Prostate gland (tissue), 2 donors: ENCODE results near the gene TTYH3.

Source experiments
- POLR2A ChIP-seq: fragments of 450-650 bp; IDR thresholded peaks from one replicate; pipeline ENCODE4 v1.6.1; 2016; ENCODE audit warnings: antibody characterized with exemption, mild to moderate bottlenecking
- TF ChIP-seq, protein P1 (sequence below), 4 experiments: fragments of 200-600 bp in 2 of 4; fragments of 450-650 bp in 2 of 4; sonication (generic) in 2 of 4; IDR thresholded peaks; 1 replicate in 3 of 4; 2 replicates in 1 of 4; pipeline ENCODE4 v1.5.1; 2016 to 2019; ENCODE audit warnings: antibody characterized with exemption in 4 of 4, mild to moderate bottlenecking in 2 of 4, moderate library complexity in 2 of 4

DNA sequence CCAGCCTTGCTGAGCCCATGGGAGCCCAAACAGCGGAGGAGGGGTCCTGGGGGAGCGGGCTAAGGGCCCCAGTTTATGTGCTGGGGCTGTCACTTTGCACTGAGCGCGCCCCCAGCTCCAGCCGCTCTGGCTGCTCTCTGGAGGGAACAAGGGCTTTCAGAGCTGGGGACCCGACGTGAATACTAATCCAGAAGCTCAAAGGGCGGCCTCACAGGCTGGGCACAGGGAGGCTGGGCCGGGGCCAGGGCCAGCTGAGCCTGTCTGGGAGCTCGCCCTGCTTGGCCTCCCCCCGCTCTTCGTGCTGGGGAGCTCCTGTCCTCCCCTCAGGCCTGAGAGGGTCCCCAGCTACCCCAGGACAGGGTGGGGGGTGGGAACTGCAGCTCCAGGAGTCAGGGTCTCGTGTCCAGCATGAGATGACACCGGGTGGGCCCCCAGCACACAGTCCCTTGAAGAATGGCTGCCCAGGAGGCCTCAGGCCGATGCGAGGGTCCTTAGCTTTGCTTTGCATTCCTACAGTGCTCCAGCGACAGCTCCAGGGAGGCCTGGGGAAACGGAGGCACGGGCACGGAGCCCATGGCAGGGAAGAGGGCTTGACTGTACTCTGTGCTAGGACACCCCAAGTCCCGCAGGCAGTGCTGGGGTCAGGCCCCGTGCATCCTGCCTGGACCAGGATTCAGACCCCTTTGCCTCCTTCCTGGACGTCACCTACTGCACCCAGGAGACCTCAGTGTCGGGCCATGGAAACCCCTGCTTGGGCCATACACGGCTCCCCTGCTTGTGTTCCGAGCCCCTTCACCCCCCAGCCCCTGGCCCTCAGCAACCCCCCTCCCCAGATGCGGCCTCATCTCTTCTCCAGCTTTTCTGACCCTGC is 50.4 kb downstream of the TTYH3 start:
- TF ChIP-seq, protein P1, sequence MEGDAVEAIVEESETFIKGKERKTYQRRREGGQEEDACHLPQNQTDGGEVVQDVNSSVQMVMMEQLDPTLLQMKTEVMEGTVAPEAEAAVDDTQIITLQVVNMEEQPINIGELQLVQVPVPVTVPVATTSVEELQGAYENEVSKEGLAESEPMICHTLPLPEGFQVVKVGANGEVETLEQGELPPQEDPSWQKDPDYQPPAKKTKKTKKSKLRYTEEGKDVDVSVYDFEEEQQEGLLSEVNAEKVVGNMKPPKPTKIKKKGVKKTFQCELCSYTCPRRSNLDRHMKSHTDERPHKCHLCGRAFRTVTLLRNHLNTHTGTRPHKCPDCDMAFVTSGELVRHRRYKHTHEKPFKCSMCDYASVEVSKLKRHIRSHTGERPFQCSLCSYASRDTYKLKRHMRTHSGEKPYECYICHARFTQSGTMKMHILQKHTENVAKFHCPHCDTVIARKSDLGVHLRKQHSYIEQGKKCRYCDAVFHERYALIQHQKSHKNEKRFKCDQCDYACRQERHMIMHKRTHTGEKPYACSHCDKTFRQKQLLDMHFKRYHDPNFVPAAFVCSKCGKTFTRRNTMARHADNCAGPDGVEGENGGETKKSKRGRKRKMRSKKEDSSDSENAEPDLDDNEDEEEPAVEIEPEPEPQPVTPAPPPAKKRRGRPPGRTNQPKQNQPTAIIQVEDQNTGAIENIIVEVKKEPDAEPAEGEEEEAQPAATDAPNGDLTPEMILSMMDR (IDR thresholded peaks at IDR 0.05), result no peak
- TF ChIP-seq POLR2A, result no peak
